GM12891 (cell line): ENCODE measurements around the gene PHF13.

ENCODE experiments used
- POLR2A ChIP-seq: IDR thresholded peaks from 2 replicates; pipeline ENCODE4 v1.6.1; 2011; ENCODE audit warnings: low read depth, low read length, control low read depth
- POLR2AphosphoS5 ChIP-seq: IDR thresholded peaks from 2 replicates; pipeline ENCODE4 v1.6.1; 2011; ENCODE audit warnings: low read depth, low read length, control low read depth
- TAF1 ChIP-seq: IDR thresholded peaks from 2 replicates; pipeline ENCODE4 v1.6.1; 2011; ENCODE audit warnings: low read depth, low read length, control low read depth

DNA sequence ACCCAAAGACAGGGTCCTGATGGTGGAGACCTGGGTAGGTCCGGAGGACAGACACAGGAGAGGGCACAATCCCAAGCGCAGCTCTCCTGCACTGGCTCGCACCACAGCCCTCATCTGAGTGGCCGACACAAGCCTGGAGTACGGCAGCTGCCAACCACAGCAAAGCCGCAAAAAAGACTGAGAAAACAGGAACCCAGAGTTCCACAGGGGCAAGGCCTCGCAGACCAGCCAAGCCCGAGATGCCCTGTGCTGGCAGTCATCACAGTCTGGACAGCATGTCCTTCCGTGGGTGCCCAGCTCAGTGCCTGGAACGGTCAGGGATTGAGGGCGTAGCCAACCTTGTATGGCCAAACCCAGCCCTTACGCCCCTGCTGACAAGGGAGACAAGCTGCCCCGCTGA, 22.3 kb upstream of the PHF13 start:
- TF ChIP-seq POLR2A: no peak
- TF ChIP-seq TAF1: no peak
- TF ChIP-seq POLR2AphosphoS5: no peak
